Kidney (tissue), 14 donors: ENCODE measurements around the gene ANKRD1. TPM values are rescaled to one million over a fixed set of nuclear protein-coding genes. Genes with fewer than 3 reads are reported as not detected.

ENCODE experiments used
- DNase-seq, 5 donors: peaks; one replicate each; pipeline ENCODE4 v3.0.0-alpha.2; 2013 to 2020
- FAIRE-seq: peaks from 2 replicates; lab custom pipeline; 2012; peaks lifted over from hg19 to GRCh38; lab: Jason Lieb, UNC
- H3K27ac ChIP-seq, 2 donors: one replicate each; pipeline ENCODE4 v1.7.0; 2013; ENCODE audit warnings: low read depth in 2 of 2, low read length in 2 of 2, inconsistent platforms in 1 of 2
- H3K27me3 ChIP-seq: one replicate; pipeline ENCODE4 v1.7.1; 2013; ENCODE audit warnings: low read length, inconsistent platforms; ENCODE audit not compliant: control insufficient read depth, insufficient read depth
- H3K36me3 ChIP-seq, 3 donors: one replicate each; pipeline versions ENCODE4 v1.7.0 to v1.7.1; 2013; ENCODE audit warnings: low read length in 3 of 3, control low read depth in 1 of 3, inconsistent platforms in 1 of 3; ENCODE audit not compliant: insufficient read depth in 3 of 3, control insufficient read depth in 2 of 3
- H3K4me1 ChIP-seq, 3 donors: one replicate each; pipeline versions ENCODE4 v1.7.0 to v1.7.1; 2013; ENCODE audit warnings: low read length in 3 of 3, inconsistent platforms in 1 of 3, low read depth in 1 of 3; ENCODE audit not compliant: control insufficient read depth in 2 of 3, insufficient read depth in 2 of 3
- H3K4me3 ChIP-seq, 3 donors: one replicate each; pipeline versions ENCODE4 v1.7.0 to v1.8.1; 2013; ENCODE audit warnings: low read length in 3 of 3, control low read depth in 1 of 3, inconsistent platforms in 1 of 3
- H3K9ac ChIP-seq, 3 donors: one replicate each; pipeline versions ENCODE4 v1.7.0 to v1.7.1; 2013; ENCODE audit warnings: low read length in 3 of 3, control low read depth in 1 of 3, inconsistent platforms in 1 of 3
- H3K9me3 ChIP-seq, 3 donors: one replicate each; pipeline versions ENCODE4 v1.7.0 to v1.7.1; 2013; ENCODE audit warnings: low read length in 3 of 3, control low read depth in 1 of 3, inconsistent platforms in 1 of 3; ENCODE audit not compliant: control insufficient read depth in 2 of 3, insufficient read depth in 1 of 3
- intact Hi-C: fragments of 100-400 bp; cut with DNase I; formaldehyde crosslinking; loops from one replicate; pipeline ENCODE4 v1.11.1; 2022
- polyA plus RNA-seq: library from polyadenylated mRNA; stranded (reverse); fragments of 350-450 nt; fragmentation: Illumina TruSeq; extraction: RNeasy Lipid Tissue Mini Kit (QIAGEN cat#74804); gene quantifications from one replicate; pipeline ENCODE4 v1.2.3, GENCODE V29; 2014; ENCODE audit warnings: low read depth, low replicate concordance; ENCODE audit not compliant: insufficient read depth
- total RNA-seq: library from RNA; stranded (reverse); fragmentation: NEBNext Ultra II Directional; extraction: Animal tissue kit (Norgen Biotek cat#: 25700); gene quantifications from one replicate; pipeline ENCODE4 v1.2.1, GENCODE V29; 2021
- TF ChIP-seq, protein P1 (sequence below): IDR thresholded peaks from 3 replicates; pipeline ENCODE4 v1.5.1; 2012; ENCODE audit warnings: mild to moderate bottlenecking, moderate library complexity, borderline replicate concordance; ENCODE audit not compliant: insufficient read depth; ENCODE audit errors: extremely low read depth
- donor health status: control.
- donor health status: control.
- donor health status: control.
- donor health status: control.
- donor health status: control.
- donor health status: DM: yes; HTN: yes; CAD: no.
- donor health status: Normal renal cell carcinoma (clear cell type).

Gene ANKRD1
- total and polyA plus RNA-seq, 2 donors from 2014 or later: 0.58 TPM; not detected in 1

DNA sequence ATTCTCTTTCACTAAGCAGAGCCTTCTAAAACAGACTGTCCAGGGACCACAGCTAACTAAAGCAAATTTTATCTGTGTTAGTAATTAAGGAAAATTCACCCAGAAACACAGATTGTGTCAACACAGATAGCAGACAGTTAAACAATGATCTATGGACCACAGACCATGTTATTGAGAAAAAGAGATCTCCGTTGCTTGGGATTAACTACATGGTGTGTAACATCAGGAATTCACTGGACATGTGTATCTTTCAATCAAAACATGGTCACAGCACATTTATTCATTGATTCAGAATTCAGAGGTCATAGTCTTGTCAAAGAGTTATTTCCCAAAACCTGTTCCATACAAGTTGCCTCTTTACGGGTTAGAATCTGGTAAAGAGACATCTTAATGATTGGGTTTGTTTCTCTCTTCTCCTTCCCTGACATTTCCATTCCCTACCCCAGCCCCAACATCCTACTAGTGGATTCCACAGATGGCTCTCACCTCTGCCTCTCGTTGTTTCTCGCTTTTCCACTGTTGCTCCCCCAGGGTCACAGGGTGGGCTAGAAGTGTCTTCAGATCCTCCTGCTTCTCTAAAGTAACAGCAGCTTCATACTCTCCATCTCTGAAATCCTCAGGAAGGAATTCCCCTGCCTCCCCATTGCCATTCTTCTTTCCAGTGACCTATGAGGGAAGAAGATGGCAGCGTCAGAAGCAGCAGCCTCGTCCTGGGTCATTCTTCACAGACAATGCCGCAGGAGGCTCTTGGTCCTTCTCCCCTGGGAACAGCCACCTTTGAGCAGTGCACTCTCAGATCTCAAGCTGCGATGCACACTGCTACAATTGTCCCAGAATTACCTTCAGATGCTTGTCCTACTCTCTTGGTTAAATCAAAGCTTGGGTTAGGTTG is 958 bp downstream of the ANKRD1 start:
- DNase-seq (no peak), FAIRE-seq (no peak)
- H3K9me3 ChIP-seq: no peaks in the 10 kb centered on the region
- no peaks in the 10 kb centered on the region for H3K27me3 ChIP-seq
- H3K9ac ChIP-seq: no peak overlapping the region
- no peaks in the 10 kb centered on the region for H3K4me1 ChIP-seq
- TF ChIP-seq, protein P1, sequence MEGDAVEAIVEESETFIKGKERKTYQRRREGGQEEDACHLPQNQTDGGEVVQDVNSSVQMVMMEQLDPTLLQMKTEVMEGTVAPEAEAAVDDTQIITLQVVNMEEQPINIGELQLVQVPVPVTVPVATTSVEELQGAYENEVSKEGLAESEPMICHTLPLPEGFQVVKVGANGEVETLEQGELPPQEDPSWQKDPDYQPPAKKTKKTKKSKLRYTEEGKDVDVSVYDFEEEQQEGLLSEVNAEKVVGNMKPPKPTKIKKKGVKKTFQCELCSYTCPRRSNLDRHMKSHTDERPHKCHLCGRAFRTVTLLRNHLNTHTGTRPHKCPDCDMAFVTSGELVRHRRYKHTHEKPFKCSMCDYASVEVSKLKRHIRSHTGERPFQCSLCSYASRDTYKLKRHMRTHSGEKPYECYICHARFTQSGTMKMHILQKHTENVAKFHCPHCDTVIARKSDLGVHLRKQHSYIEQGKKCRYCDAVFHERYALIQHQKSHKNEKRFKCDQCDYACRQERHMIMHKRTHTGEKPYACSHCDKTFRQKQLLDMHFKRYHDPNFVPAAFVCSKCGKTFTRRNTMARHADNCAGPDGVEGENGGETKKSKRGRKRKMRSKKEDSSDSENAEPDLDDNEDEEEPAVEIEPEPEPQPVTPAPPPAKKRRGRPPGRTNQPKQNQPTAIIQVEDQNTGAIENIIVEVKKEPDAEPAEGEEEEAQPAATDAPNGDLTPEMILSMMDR: no peak
- intact Hi-C loops: no loop called here
- H3K4me3 ChIP-seq: no peak overlapping the region
- H3K27ac ChIP-seq: no peak overlapping the region
- no peaks in the 10 kb centered on the region for H3K36me3 ChIP-seq

DNA sequence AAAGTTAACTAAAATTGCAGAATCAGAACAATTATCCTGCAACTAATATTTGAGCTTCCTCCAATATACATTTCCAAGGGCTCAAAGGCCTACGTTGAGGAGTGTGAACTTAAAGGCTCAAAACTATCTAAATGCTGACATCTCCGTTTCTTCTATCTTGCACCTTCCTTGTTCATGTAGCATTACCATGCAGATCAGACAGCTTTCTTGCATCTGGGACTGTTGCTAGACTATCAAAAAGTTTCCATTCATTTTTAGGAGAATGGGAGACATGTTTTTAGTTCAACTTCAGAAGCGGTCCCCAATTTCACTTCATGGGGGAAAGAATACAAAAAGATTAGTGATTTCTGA is 2.9 kb downstream of the ANKRD1 start:
- Histone ChIP-seq H3K27me3 (no peaks in the 10 kb centered on the region), H3K4me3 (no peak overlapping the region), H3K36me3 (no peaks in the 10 kb centered on the region), H3K27ac (no peak overlapping the region), H3K9ac (no peak overlapping the region), H3K9me3 (no peaks in the 10 kb centered on the region), H3K4me1 (no peaks in the 10 kb centered on the region)
- DNase-seq (no peak), FAIRE-seq (no peak)
- intact Hi-C loops: no loop called here
- TF ChIP-seq, protein P1: no peak

DNA sequence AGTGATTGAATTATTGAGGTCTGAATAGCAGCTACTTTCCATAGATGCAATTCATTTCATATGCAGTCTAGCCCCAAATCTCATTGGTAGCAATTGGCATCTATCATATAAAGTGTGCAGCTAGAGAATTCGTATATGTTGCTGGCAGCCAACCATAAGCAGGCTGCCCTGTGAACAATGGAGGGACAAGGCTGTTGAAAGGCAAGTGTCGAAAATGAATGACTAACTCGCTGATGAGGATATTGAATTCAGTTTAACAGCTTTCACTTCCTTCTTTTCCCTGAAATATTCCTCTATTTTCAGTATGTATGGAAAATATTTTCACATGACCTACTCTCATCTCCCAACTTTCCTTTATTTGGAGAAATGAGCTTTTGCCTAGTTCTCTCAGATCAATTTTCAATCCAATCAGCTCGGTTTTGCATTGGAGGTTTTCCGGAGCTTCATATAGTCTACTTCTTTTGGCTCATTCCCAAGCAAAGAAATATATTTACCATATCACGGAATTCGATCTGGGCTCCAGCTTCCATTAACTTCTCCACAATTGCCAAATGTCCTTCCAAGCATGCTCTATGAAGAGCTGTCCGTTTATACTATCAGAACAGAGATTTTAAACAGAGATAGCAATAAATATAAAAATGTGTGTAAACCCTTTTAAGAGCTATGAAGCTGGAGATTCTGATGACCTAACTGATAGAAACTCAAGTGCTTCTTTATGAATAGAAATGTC is 3.5 kb downstream of the ANKRD1 start:
- intact Hi-C loops: no loop called here
- TF ChIP-seq, protein P1: no peak
- no peak overlapping the region for H3K4me3 ChIP-seq
- no peaks in the 10 kb centered on the region for H3K4me1 ChIP-seq
- no peaks in the 10 kb centered on the region for H3K36me3 ChIP-seq
- FAIRE-seq (no peak), DNase-seq (no peak)
- H3K9ac ChIP-seq: no peak overlapping the region
- no peaks in the 10 kb centered on the region for H3K9me3 ChIP-seq
- H3K27ac ChIP-seq: no peak overlapping the region
- no peaks in the 10 kb centered on the region for H3K27me3 ChIP-seq
